ENCODE results near the gene IGFBP2. TPM values are rescaled to one million over a fixed set of nuclear protein-coding genes. Genes with fewer than 3 reads are reported as not detected.
A peak's percentile ranks its signal among the peaks of the same experiment; 100 is the strongest.

The IGFBP2 gene
- total and polyA plus RNA-seq, 7 experiments from 2014 or later: 0.18 to 58.9 TPM; not detected in 5

DNA sequence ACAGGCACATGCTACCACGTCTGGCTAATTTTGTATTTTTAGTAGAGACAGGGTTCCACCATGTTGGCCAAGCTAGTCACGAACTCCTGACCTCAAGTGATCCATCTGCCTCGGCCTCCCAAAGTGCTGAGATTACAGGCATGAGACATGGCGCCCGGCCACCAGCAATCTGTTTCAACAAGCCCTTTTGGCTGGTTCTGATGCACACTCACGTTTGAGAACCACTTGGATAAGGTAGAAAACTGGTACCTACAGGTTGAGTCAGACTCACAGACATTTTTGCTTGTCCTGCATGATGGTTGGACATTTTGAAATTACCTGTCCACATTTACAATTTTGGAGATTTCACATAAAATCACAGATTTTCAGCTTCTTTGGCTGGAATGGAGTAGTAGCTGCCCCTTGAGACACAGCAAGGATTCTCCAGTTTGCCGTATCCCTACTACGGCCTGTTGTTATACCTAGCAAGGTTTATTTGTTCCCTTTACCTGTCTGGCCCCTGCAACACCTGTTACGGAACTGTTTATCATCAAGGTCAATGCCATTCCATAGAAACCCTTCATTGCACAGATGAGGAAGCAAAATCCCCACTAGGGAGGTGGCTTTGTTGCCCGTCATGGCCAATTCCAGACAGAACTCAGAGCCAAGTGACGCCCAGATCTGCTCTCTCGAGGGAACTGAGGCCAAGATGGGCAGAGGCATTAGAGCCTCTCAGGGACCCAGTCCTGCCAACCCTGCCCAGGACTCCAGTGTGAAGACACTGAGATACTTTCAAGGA is 31.4 kb upstream of the IGFBP2 start:
- Histone ChIP-seq H3K4me1 (ENCODE audit: control insufficient read depth in 2 of 2, insufficient read depth in 2 of 2, low read length in 2 of 2) (peaks cover 0 to 2% of the 10 kb centered on the region in 2 donors), H3K27ac (ENCODE audit: low read depth, low read length) (no peak overlapping the region), H3K27me3 (ENCODE audit: control insufficient read depth in 2 of 2, insufficient read depth in 2 of 2, low read length in 2 of 2) (no peaks in the 10 kb centered on the region), H3K9me3 (ENCODE audit: control insufficient read depth in 2 of 3, low read length in 3 of 3) (no peaks in the 10 kb centered on the region), H3K36me3 (ENCODE audit: control insufficient read depth in 2 of 3, insufficient read depth in 3 of 3, low read length in 3 of 3) (no peaks in the 10 kb centered on the region), H3K4me3 (ENCODE audit: low read length) (no peak overlapping the region)
- H3K4me1 Mint-ChIP-seq: peaks cover 3 to 28% (median 5%) of the 10 kb centered on the region in 7 donors
- H3K4me3 Mint-ChIP-seq: no peak overlapping the region
- ChIA-PET CTCF (no interaction called here), POLR2A (no interaction called here)
- DNase-seq (no peak), ATAC-seq (no peak)
- peaks cover 12 to 25% (median 13%) of the 10 kb centered on the region in 5 donors for H3K27me3 Mint-ChIP-seq
- no peaks in the 10 kb centered on the region for H3K9me3 Mint-ChIP-seq
- no peak overlapping the region for H3K27ac Mint-ChIP-seq
- H3K36me3 Mint-ChIP-seq: peaks cover 0 to 11% (median 0%) of the 10 kb centered on the region in 5 donors
- intact Hi-C loops (cut with micrococcal nuclease): no loop called here

DNA sequence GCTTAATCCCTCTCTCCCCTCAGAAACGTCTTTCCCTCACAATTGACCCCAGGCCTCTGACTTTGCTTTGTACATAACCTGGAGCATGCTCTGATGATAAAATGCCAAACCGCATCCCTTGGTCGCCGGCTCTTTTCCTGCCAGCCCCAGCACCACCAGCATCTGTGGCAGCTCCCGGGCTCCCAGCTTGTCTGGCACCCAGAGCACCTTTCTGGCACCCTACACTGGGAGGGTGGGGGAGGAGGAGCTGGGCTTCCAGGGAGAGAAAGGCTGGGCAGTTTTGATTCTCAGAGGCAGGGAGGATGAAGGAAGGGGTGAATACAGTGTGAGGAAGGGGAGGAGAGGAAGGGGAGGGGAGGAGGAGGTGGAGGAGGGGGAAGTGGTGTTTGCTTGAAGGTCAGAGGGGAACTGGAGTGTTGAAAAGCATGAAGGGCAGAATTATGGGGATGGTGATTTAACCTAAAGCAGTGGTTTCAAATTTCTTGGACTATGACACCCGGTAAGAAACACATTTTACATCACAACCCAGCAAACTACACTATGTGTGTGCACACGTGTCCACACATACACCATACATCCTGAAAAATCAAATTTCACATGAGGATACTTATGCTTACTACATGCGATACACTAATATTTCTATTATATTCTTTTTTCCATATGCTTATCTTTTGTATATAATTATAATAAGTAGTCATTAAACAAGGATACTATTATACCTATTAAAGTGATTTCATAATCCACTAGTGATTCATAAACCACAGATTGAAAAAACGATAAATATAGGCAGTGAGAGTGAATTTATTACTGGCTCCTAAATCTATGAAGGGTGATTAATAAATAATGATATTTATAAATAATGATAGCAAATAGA is 30.0 kb upstream of the IGFBP2 start:
- Mint-ChIP-seq H3K9me3 (peaks cover 0 to 9% (median 0%) of the 10 kb centered on the region in 11 donors), H3K27ac (peak overlapping the region in 1 of 9 donors; percentile 31), H3K36me3 (peaks cover 0 to 21% (median 0%) of the 10 kb centered on the region in 5 donors), H3K27me3 (peaks cover 10 to 26% (median 18%) of the 10 kb centered on the region in 5 donors), H3K4me3 (peak overlapping the region in 1 of 10 donors; percentile 10), H3K4me1 (peaks cover 8 to 42% (median 13%) of the 10 kb centered on the region in 7 donors)
- Histone ChIP-seq H3K36me3 (ENCODE audit: control insufficient read depth in 2 of 3, insufficient read depth in 3 of 3, low read length in 3 of 3) (no peaks in the 10 kb centered on the region), H3K4me1 (ENCODE audit: control insufficient read depth in 2 of 2, insufficient read depth in 2 of 2, low read length in 2 of 2) (peaks cover 2% of the 10 kb centered on the region in 2 donors), H3K27me3 (ENCODE audit: control insufficient read depth in 2 of 2, insufficient read depth in 2 of 2, low read length in 2 of 2) (no peaks in the 10 kb centered on the region), H3K4me3 (ENCODE audit: low read length) (no peak overlapping the region), H3K9me3 (ENCODE audit: control insufficient read depth in 2 of 3, low read length in 3 of 3) (no peaks in the 10 kb centered on the region), H3K27ac (ENCODE audit: low read depth, low read length) (no peak overlapping the region)
- POLR2A ChIA-PET: no interaction called here
- DNase-seq (no peak), ATAC-seq (no peak)
- CTCF ChIA-PET: no interaction called here
- intact Hi-C loops (cut with micrococcal nuclease): no loop called here

DNA sequence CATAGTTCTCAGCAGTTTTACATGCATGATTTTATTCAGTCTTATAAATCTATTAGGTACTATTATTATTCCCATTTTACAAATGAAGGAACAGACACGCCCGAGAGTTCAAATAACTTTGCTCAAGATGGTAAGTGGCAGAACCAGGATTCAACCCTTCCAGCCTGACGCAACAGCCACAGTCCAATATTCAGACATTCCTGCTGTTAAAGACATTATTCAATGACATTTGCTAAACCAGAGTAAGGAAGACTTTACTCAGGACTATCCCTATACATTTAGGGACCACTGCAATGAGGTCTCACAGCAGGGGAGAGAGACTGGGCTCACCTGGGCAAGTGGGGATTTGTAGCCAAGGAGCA is 29.4 kb upstream of the IGFBP2 start:
- peaks cover 0 to 9% (median 0%) of the 10 kb centered on the region in 11 donors for H3K9me3 Mint-ChIP-seq
- peaks cover 8 to 44% (median 13%) of the 10 kb centered on the region in 7 donors for H3K4me1 Mint-ChIP-seq
- peaks cover 5 to 23% (median 14%) of the 10 kb centered on the region in 5 donors for H3K27me3 Mint-ChIP-seq
- CTCF ChIA-PET: no interaction called here
- no peak for ATAC-seq
- H3K27ac ChIP-seq (ENCODE audit: low read depth, low read length): no peak overlapping the region
- no peak overlapping the region for H3K4me3 Mint-ChIP-seq
- POLR2A ChIA-PET: no interaction called here
- H3K27ac Mint-ChIP-seq: peak overlapping the region in 2 of 9 donors; percentile 18 to 34
- intact Hi-C loops (cut with micrococcal nuclease): no loop called here
- no peaks in the 10 kb centered on the region for H3K36me3 ChIP-seq (ENCODE audit: control insufficient read depth in 2 of 3, insufficient read depth in 3 of 3, low read length in 3 of 3)
- H3K27me3 ChIP-seq (ENCODE audit: control insufficient read depth in 2 of 2, insufficient read depth in 2 of 2, low read length in 2 of 2): no peaks in the 10 kb centered on the region
- H3K9me3 ChIP-seq (ENCODE audit: control insufficient read depth in 2 of 3, low read length in 3 of 3): no peaks in the 10 kb centered on the region
- H3K36me3 Mint-ChIP-seq: peaks cover 0 to 21% (median 0%) of the 10 kb centered on the region in 5 donors
- no peak for DNase-seq
- peaks cover 2% of the 10 kb centered on the region in 2 donors for H3K4me1 ChIP-seq (ENCODE audit: control insufficient read depth in 2 of 2, insufficient read depth in 2 of 2, low read length in 2 of 2)
- H3K4me3 ChIP-seq (ENCODE audit: low read length): no peak overlapping the region

DNA sequence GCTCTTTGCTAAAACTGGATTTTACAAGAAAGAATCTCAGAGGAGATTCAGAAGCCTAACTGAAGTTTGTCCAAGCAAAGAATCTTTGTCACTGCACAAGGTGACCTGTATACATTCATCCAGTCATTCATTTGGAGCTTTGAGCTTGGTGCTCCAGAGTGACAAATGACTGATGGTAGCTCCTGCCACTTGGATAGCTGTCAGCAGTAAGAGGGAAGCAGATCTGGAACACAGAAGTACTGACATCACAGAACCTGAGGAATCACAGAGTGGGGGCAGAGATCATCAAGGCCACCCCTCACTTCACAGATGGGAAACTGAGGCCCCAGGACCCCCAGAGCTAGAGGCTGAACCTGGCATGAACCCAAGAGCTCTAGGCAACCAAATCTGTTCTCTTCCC is 28.8 kb upstream of the IGFBP2 start:
- peaks cover 0 to 18% (median 8%) of the 10 kb centered on the region in 5 donors for H3K27me3 Mint-ChIP-seq
- Histone ChIP-seq H3K36me3 (ENCODE audit: control insufficient read depth in 2 of 3, insufficient read depth in 3 of 3, low read length in 3 of 3) (no peaks in the 10 kb centered on the region), H3K4me1 (ENCODE audit: control insufficient read depth in 2 of 2, insufficient read depth in 2 of 2, low read length in 2 of 2) (peaks cover 2% of the 10 kb centered on the region in 2 donors), H3K4me3 (ENCODE audit: low read length) (no peak overlapping the region), H3K27ac (ENCODE audit: low read depth, low read length) (no peak overlapping the region), H3K27me3 (ENCODE audit: control insufficient read depth in 2 of 2, insufficient read depth in 2 of 2, low read length in 2 of 2) (no peaks in the 10 kb centered on the region), H3K9me3 (ENCODE audit: control insufficient read depth in 2 of 3, low read length in 3 of 3) (no peaks in the 10 kb centered on the region)
- H3K36me3 Mint-ChIP-seq: peaks cover 0 to 20% (median 0%) of the 10 kb centered on the region in 5 donors
- POLR2A ChIA-PET: no interaction called here
- peaks cover 8 to 47% (median 13%) of the 10 kb centered on the region in 7 donors for H3K4me1 Mint-ChIP-seq
- CTCF ChIA-PET: interaction anchor here (0.5 kb wide), 1 partner anchor 570 kb away, joined by 5 read pairs; no protein-coding TSS in a partner anchor
- DNase-seq: no peak
- H3K4me3 Mint-ChIP-seq: no peak overlapping the region
- no peak for ATAC-seq
- peaks cover 0 to 9% (median 0%) of the 10 kb centered on the region in 11 donors for H3K9me3 Mint-ChIP-seq
- H3K27ac Mint-ChIP-seq: peak overlapping the region in 1 of 9 donors; percentile 18
- intact Hi-C loops (cut with micrococcal nuclease): no loop called here

DNA sequence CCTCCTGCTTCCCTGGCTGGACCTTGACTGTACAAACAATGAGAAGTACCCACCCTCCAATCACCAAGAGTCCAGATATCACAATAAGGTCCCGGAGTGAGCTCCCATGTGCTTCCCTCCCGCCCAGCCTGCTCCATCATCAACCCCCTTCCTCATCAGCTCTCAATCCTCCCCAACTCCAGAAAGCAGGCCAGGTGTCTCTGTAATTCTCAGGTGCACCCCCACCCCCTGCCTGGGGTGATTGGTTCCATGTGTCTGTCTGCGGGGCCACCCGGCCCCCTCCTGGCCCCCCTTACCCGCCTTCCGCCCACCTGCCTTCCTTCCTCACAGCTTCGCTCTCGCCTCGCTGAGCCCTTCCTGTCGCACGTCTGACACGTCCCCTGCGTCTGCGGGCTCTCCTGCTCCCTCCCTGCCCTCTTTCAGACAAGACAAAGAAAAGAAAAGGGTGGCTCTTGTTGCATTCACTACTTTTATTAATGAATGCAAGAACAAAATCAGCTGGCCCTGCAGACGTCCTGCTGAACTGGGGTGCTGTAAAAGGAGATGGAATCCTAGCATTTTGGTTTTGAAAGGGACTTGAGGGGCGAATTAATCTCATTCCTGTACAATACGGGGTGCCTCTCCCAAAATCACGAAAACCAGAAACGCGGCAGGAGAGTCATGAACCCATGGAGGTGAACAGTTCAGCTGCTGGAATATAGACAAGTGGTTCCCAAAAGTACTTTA is 26.5 kb upstream of the IGFBP2 start:
- peaks cover 8 to 47% (median 13%) of the 10 kb centered on the region in 7 donors for H3K4me1 Mint-ChIP-seq
- H3K36me3 Mint-ChIP-seq: peaks cover 0 to 21% (median 0%) of the 10 kb centered on the region in 5 donors
- Histone ChIP-seq H3K4me1 (ENCODE audit: control insufficient read depth in 2 of 2, insufficient read depth in 2 of 2, low read length in 2 of 2) (peaks cover 2% of the 10 kb centered on the region in 2 donors), H3K27ac (ENCODE audit: low read depth, low read length) (no peak overlapping the region), H3K36me3 (ENCODE audit: control insufficient read depth in 2 of 3, insufficient read depth in 3 of 3, low read length in 3 of 3) (no peaks in the 10 kb centered on the region), H3K9me3 (ENCODE audit: control insufficient read depth in 2 of 3, low read length in 3 of 3) (no peaks in the 10 kb centered on the region), H3K27me3 (ENCODE audit: control insufficient read depth in 2 of 2, insufficient read depth in 2 of 2, low read length in 2 of 2) (no peaks in the 10 kb centered on the region), H3K4me3 (ENCODE audit: low read length) (peak overlapping the region; percentile 45)
- DNase-seq: peak; percentile 5 to 74 (median 28)
- intact Hi-C loops (cut with micrococcal nuclease): loop anchor here in 1 of 2 donors (2.0 to 5.0 kb wide), 2 partner anchors 28 to 109 kb away; partner anchors contain the start of gene RPL37A
- H3K27me3 Mint-ChIP-seq: peaks cover 0 to 16% (median 10%) of the 10 kb centered on the region in 5 donors
- ChIA-PET CTCF (no interaction called here), POLR2A (no interaction called here)
- peak overlapping the region in 8 of 9 donors; percentile 12 to 94 (median 70) for H3K27ac Mint-ChIP-seq
- peaks cover 0 to 10% (median 0%) of the 10 kb centered on the region in 11 donors for H3K9me3 Mint-ChIP-seq
- ATAC-seq: peak; percentile 76
- peak overlapping the region; percentile 59 to 87 (median 80) for H3K4me3 Mint-ChIP-seq

DNA sequence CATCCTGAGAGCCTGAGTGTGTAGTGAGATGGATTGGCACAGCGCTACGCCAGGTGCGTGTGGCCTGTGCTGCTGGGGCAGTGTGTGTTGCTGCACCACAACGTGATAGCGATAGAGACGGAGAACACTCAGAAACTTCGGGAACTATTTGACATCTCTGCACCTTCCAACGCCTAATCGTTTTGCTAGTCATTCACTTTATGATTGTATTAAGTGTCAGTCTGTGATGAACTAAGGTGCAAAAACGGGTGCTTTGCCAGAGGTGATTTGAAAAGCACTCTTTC is 26.0 kb upstream of the IGFBP2 start:
- Mint-ChIP-seq H3K9me3 (peaks cover 0 to 10% (median 0%) of the 10 kb centered on the region in 11 donors), H3K36me3 (peaks cover 0 to 20% (median 0%) of the 10 kb centered on the region in 5 donors), H3K4me3 (peak overlapping the region in 8 of 10 donors; percentile 66 to 87 (median 81)), H3K27me3 (peaks cover 0 to 16% (median 11%) of the 10 kb centered on the region in 5 donors), H3K27ac (peak overlapping the region in 7 of 9 donors; percentile 12 to 94 (median 73)), H3K4me1 (peaks cover 8 to 47% (median 13%) of the 10 kb centered on the region in 7 donors)
- ChIA-PET POLR2A (no interaction called here), CTCF (no interaction called here)
- peaks cover 2% of the 10 kb centered on the region in 2 donors for H3K4me1 ChIP-seq (ENCODE audit: control insufficient read depth in 2 of 2, insufficient read depth in 2 of 2, low read length in 2 of 2)
- ATAC-seq (no peak), DNase-seq (no peak)
- H3K9me3 ChIP-seq (ENCODE audit: control insufficient read depth in 2 of 3, low read length in 3 of 3): no peaks in the 10 kb centered on the region
- intact Hi-C loops (cut with micrococcal nuclease): loop anchor here in 1 of 2 donors (2.0 to 5.0 kb wide), 2 partner anchors 28 to 110 kb away; partner anchors contain the start of gene RPL37A
- no peaks in the 10 kb centered on the region for H3K27me3 ChIP-seq (ENCODE audit: control insufficient read depth in 2 of 2, insufficient read depth in 2 of 2, low read length in 2 of 2)
- no peak overlapping the region for H3K27ac ChIP-seq (ENCODE audit: low read depth, low read length)
- H3K4me3 ChIP-seq (ENCODE audit: low read length): no peak overlapping the region
- H3K36me3 ChIP-seq (ENCODE audit: control insufficient read depth in 2 of 3, insufficient read depth in 3 of 3, low read length in 3 of 3): no peaks in the 10 kb centered on the region
